Measurements from ENCODE around the gene BICC1. TPM values are rescaled to one million over a fixed set of nuclear protein-coding genes. Genes with fewer than 3 reads are reported as not detected.

BICC1 gene
- total and polyA plus RNA-seq, 2 of the 8 experiments (the other 6 are each of a cell fraction or from before 2014, with no cell fraction given): 0.20 to 0.73 TPM

GRCh38 chr10:58514111-58514770 lies 1.6 kb downstream of the BICC1 start (continued):
- no peak for TF ChIP-seq TAF7 (optimal IDR thresholded peaks at IDR 0.05; ENCODE audit: borderline replicate concordance, low read depth, low read length)
- TF ChIP-seq GABPA (IDR thresholded peaks at IDR 0.05; ENCODE audit: borderline replicate concordance, insufficient read depth, low read length): no peak
- TF ChIP-seq KDM4A (IDR thresholded peaks at IDR 0.05; ENCODE audit: low read depth, low read length, severe bottlenecking): no peak
- no peak for TF ChIP-seq SP2 (IDR thresholded peaks at IDR 0.05; ENCODE audit: low read length)
- no peak for TF ChIP-seq POLR2A (IDR thresholded peaks at IDR 0.05; ENCODE audit: control extremely low read depth in 1 of 2, low read depth in 2 of 2, low read length in 2 of 2)
- no peak for TF ChIP-seq RNF2 (IDR thresholded peaks at IDR 0.05; ENCODE audit: borderline replicate concordance, low read depth, low read length, missing control alignments, poor library complexity, severe bottlenecking)
- no peak for TF ChIP-seq SIN3A (conservative IDR thresholded peaks at IDR 0.05 in 1 of 2, IDR thresholded peaks at IDR 0.05 in 1 of 2; ENCODE audit: low read depth in 1 of 2, low read length in 2 of 2)
